Colonic mucosa (tissue), 4 donors: ENCODE measurements around the gene LRP11. TPM values are rescaled to one million over a fixed set of nuclear protein-coding genes. Genes with fewer than 3 reads are reported as not detected.

ENCODE experiments used
- DNase-seq: peaks from one replicate; pipeline ENCODE4 v3.0.0-alpha.2; 2020
- H3K27ac ChIP-seq: fragments of 200-600 bp; one replicate; pipeline ENCODE4 v1.8.0; 2021
- H3K27me3 ChIP-seq: fragments of 200-600 bp; one replicate; pipeline ENCODE4 v1.8.0; 2021
- H3K36me3 ChIP-seq: fragments of 200-600 bp; one replicate; pipeline ENCODE4 v1.8.0; 2021
- H3K4me1 ChIP-seq: fragments of 200-600 bp; one replicate; pipeline ENCODE4 v1.8.0; 2021; ENCODE audit warnings: mild to moderate bottlenecking
- H3K4me3 ChIP-seq: fragments of 200-600 bp; one replicate; pipeline ENCODE4 v1.8.0; 2021
- H3K9ac ChIP-seq, 2 donors: one replicate each; pipeline ENCODE4 v1.7.0; 2013; ENCODE audit warnings: control low read depth in 2 of 2, low read depth in 2 of 2, low read length in 2 of 2
- H3K9me3 ChIP-seq: fragments of 200-600 bp; one replicate; pipeline ENCODE4 v1.8.0; 2021
- CTCF ChIP-seq: fragments of 200-600 bp; IDR thresholded peaks from one replicate; pipeline ENCODE4 v1.8.0; 2022; ENCODE audit warnings: antibody characterized with exemption, mild to moderate bottlenecking
- intact Hi-C: fragments of 100-400 bp; cut with DNase I; formaldehyde crosslinking; loops from one replicate; pipeline ENCODE4 v1.14.1; 2022
- total RNA-seq, 2 donors: library from RNA; stranded (reverse); fragmentation: NEBNext Ultra II Directional in 1 of 2; extraction: Animal tissue kit (Norgen Biotek cat#: 25700) in 1 of 2; gene quantifications; one replicate each; pipeline ENCODE4 v1.2.1, GENCODE V29; 2021
- donor health status: healthy.
- donor health status: DM: no; HTN: no; CAD: no.
- donor health status: DM: no; HTN: no; CAD: no.

LRP11 gene
- total RNA-seq, 2 donors from 2014 or later: 24.8 to 39.4 TPM

GRCh38 chr6:149820506-149820905 lies 43.7 kb downstream of the LRP11 start:
- Histone ChIP-seq H3K27ac (no peak overlapping the region), H3K4me1 (no peaks in the 10 kb centered on the region), H3K4me3 (no peak overlapping the region), H3K27me3 (no peaks in the 10 kb centered on the region), H3K9me3 (no peaks in the 10 kb centered on the region), H3K36me3 (no peaks in the 10 kb centered on the region), H3K9ac (no peak overlapping the region)
- no peak for TF ChIP-seq CTCF
- DNase-seq: no peak
- intact Hi-C loops: no loop called here

- intact Hi-C loops: no loop called here
- Histone ChIP-seq H3K9ac (no peak overlapping the region), H3K27me3 (no peaks in the 10 kb centered on the region), H3K36me3 (no peaks in the 10 kb centered on the region), H3K4me1 (no peaks in the 10 kb centered on the region), H3K27ac (no peak overlapping the region), H3K4me3 (no peak overlapping the region), H3K9me3 (no peaks in the 10 kb centered on the region)
- TF ChIP-seq CTCF: no peak
- no peak for DNase-seq
Observed at GRCh38 chr6:149815788-149816187, 48.4 kb downstream of the LRP11 start.

- Histone ChIP-seq H3K9me3 (no peaks in the 10 kb centered on the region), H3K27ac (no peak overlapping the region), H3K36me3 (no peaks in the 10 kb centered on the region), H3K4me1 (no peaks in the 10 kb centered on the region), H3K4me3 (no peak overlapping the region), H3K27me3 (no peaks in the 10 kb centered on the region), H3K9ac (no peak overlapping the region)
- no peak for DNase-seq
- intact Hi-C loops: no loop called here
- TF ChIP-seq CTCF: no peak
Observed at GRCh38 chr6:149813351-149813750, 50.8 kb downstream of the LRP11 start.

GRCh38 chr6:149809798-149810197 lies 54.4 kb downstream of the LRP11 start:
- intact Hi-C loops: no loop called here
- Histone ChIP-seq H3K9ac (no peak overlapping the region), H3K36me3 (no peaks in the 10 kb centered on the region), H3K4me3 (no peak overlapping the region), H3K4me1 (no peaks in the 10 kb centered on the region), H3K9me3 (no peaks in the 10 kb centered on the region), H3K27ac (no peak overlapping the region), H3K27me3 (no peaks in the 10 kb centered on the region)
- TF ChIP-seq CTCF: no peak
- no peak for DNase-seq

GRCh38 chr6:149806127-149806526 lies 58.0 kb downstream of the LRP11 start:
- TF ChIP-seq CTCF: no peak
- no peaks in the 10 kb centered on the region for H3K27me3 ChIP-seq
- intact Hi-C loops: no loop called here
- H3K36me3 ChIP-seq: no peaks in the 10 kb centered on the region
- H3K9ac ChIP-seq: no peak overlapping the region
- H3K27ac ChIP-seq: no peak overlapping the region
- no peaks in the 10 kb centered on the region for H3K4me1 ChIP-seq
- no peaks in the 10 kb centered on the region for H3K9me3 ChIP-seq
- DNase-seq: no peak
- no peak overlapping the region for H3K4me3 ChIP-seq

GRCh38 chr6:149783551-149783950 lies 80.6 kb downstream of the LRP11 start:
- H3K4me1 ChIP-seq: no peaks in the 10 kb centered on the region
- no peak for TF ChIP-seq CTCF
- no peaks in the 10 kb centered on the region for H3K9me3 ChIP-seq
- H3K27ac ChIP-seq: no peak overlapping the region
- no peak overlapping the region for H3K4me3 ChIP-seq
- intact Hi-C loops: no loop called here
- H3K27me3 ChIP-seq: no peaks in the 10 kb centered on the region
- no peak overlapping the region for H3K9ac ChIP-seq
- no peaks in the 10 kb centered on the region for H3K36me3 ChIP-seq
- DNase-seq: no peak
